K562 (cell line): ENCODE results near the gene CELF4. TPM values are rescaled to one million over a fixed set of nuclear protein-coding genes. Genes with fewer than 3 reads are reported as not detected.
A peak's percentile ranks its signal among the peaks of the same experiment; 100 is the strongest.

ENCODE experiments used
- ATAC-seq: fragments of 200-7000 bp; cut with Tn5 transposase; 3 replicates; pipeline ENCODE4 v1.9.1; 2020; ENCODE audit warnings: moderate library complexity
- BruUV-seq: library from RNA; stranded (reverse); fragments of 400-500 nt; replicated peaks from 2 replicates; lab custom pipeline; 2021; lab: Mats Ljungman, UMichigan
- CTCF ChIA-PET: fragments of 300-600 bp; formaldehyde crosslinking; extraction: SDS; loops from one replicate; lab custom pipeline; 2021; ENCODE audit warnings: low intra/inter-chr PET ratio; lab: Yijun Ruan, JAX
- POLR2A ChIA-PET: fragments of 300-600, 350-650 bp; sonication (Branson Sonifier 250); formaldehyde crosslinking; extraction: SDS; loops from one replicate; lab custom pipeline; 2021; ENCODE audit warnings: antibody characterized with exemption, inconsistent platforms; lab: Yijun Ruan, JAX
- DNase-seq, 4 experiments: peaks; one replicate each; pipeline versions ENCODE4 v3.0.0 to v3.0.0-alpha.2; 2011 to 2018; ENCODE audit warnings: low spot score in 3 of 4, mixed read lengths in 3 of 4; ENCODE audit errors: extremely low read depth in 1 of 4
- FAIRE-seq: peaks from 2 replicates; lab custom pipeline; 2011; peaks lifted over from hg19 to GRCh38; lab: Jason Lieb, UNC
- H2AFZ ChIP-seq: 2 replicates; pipeline ENCODE4 v1.6.0; 2011; ENCODE audit warnings: low read depth, low read length, control low read depth, inconsistent platforms
- H3K27ac ChIP-seq: fragments of 200-600 bp; 3 replicates; pipeline ENCODE4 v1.8.0; 2011; ENCODE audit warnings: low read depth, mild to moderate bottlenecking, control low read depth, inconsistent platforms, low read length, moderate library complexity, mixed read lengths; ENCODE audit errors: extremely low read depth
- H3K27me3 ChIP-seq, 2 experiments: fragments of 300-600 bp in 1 of 2; 2 replicates in 1 of 2; 3 replicates in 1 of 2; pipeline versions ENCODE4 v1.6.0 to v1.8.0; 2011; ENCODE audit warnings: inconsistent platforms in 2 of 2, low read length in 2 of 2, mild to moderate bottlenecking in 1 of 2, mixed read lengths in 1 of 2, moderate library complexity in 1 of 2; ENCODE audit not compliant: control insufficient read depth in 2 of 2, insufficient read depth in 2 of 2
- H3K36me3 ChIP-seq: fragments of 300-600 bp; 3 replicates; pipeline ENCODE4 v1.8.0; 2011; ENCODE audit warnings: mild to moderate bottlenecking, low read length, inconsistent platforms; ENCODE audit not compliant: control insufficient read depth, insufficient read depth
- H3K4me1 ChIP-seq, 2 experiments: fragments of 200-600 bp in 1 of 2; replicated peaks in 1 of 2; 2 replicates in 1 of 2; 3 replicates in 1 of 2; pipeline versions ENCODE4 v1.5.1 to v1.8.0; 2011; ENCODE audit warnings: inconsistent platforms in 2 of 2, low read length in 2 of 2, mild to moderate bottlenecking in 1 of 2, mixed read lengths in 1 of 2, moderate library complexity in 1 of 2; ENCODE audit not compliant: control insufficient read depth in 2 of 2, insufficient read depth in 2 of 2
- H3K4me2 ChIP-seq: 2 replicates; pipeline ENCODE4 v1.6.1; 2011; ENCODE audit warnings: low read length, control low read depth, inconsistent platforms, mixed read lengths; ENCODE audit not compliant: insufficient read depth
- H3K4me3 ChIP-seq: fragments of 200-600 bp; sonication (generic), shearing (Covaris generic); 2 replicates; pipeline ENCODE4 v1.5.1; 2016; ENCODE audit warnings: control low read depth, inconsistent platforms
- H3K79me2 ChIP-seq: fragments of 200-600 bp; 3 replicates; pipeline ENCODE4 v1.8.0; 2011; ENCODE audit warnings: low read length, inconsistent platforms; ENCODE audit not compliant: control insufficient read depth, insufficient read depth
- H3K9ac ChIP-seq, 2 experiments: 2 replicates each; pipeline versions ENCODE4 v1.6.0 to v1.6.1; 2011; ENCODE audit warnings: low read depth in 2 of 2, low read length in 2 of 2, control low read depth in 1 of 2, inconsistent platforms in 1 of 2, mild to moderate bottlenecking in 1 of 2, mixed read lengths in 1 of 2; ENCODE audit not compliant: insufficient read depth in 1 of 2
- H3K9me1 ChIP-seq: one replicate; pipeline ENCODE4 v1.6.0; 2011; ENCODE audit warnings: inconsistent platforms, mild to moderate bottlenecking, low read length, moderate library complexity; ENCODE audit not compliant: control insufficient read depth, insufficient read depth
- H3K9me3 ChIP-seq: replicated peaks from 2 replicates; pipeline ENCODE4 v1.5.1; 2011; ENCODE audit warnings: low read depth, low read length, inconsistent platforms; ENCODE audit not compliant: control insufficient read depth, insufficient read depth
- H4K20me1 ChIP-seq: replicated peaks from 2 replicates; pipeline ENCODE4 v1.6.1; 2011; ENCODE audit warnings: low read length, inconsistent platforms, mixed read lengths; ENCODE audit not compliant: control insufficient read depth, insufficient read depth
- BRF1 ChIP-seq: IDR thresholded peaks from 3 replicates; pipeline ENCODE4 v1.6.1; 2011; ENCODE audit warnings: borderline replicate concordance, mild to moderate bottlenecking; ENCODE audit not compliant: insufficient read length; ENCODE audit errors: extremely low read depth
- CREB1 ChIP-seq, 2 experiments: sonication (generic) in 1 of 2; formaldehyde crosslinking in 1 of 2; IDR thresholded peaks; 2 replicates each; pipeline versions ENCODE4 v1.6.1 to v1.8.0; 2012 to 2022; ENCODE audit warnings: inconsistent platforms in 1 of 2, mild to moderate bottlenecking in 1 of 2, missing genetic modification reagents in 1 of 2, moderate library complexity in 1 of 2
- DDX20 ChIP-seq: fragments of 450-650 bp; IDR thresholded peaks from 2 replicates; pipeline ENCODE4 v1.6.1; 2016; ENCODE audit warnings: missing genetic modification characterization, low read depth, mild to moderate bottlenecking, missing compliant biosample characterization, moderate library complexity
- ELF4 ChIP-seq: fragments of 450-650 bp; formaldehyde crosslinking; IDR thresholded peaks from 2 replicates; pipeline ENCODE4 v1.4.0; 2022; ENCODE audit warnings: missing genetic modification characterization
- GMEB1 ChIP-seq: fragments of 250-450 bp; sonication (Bioruptor Pico); IDR thresholded peaks from 2 replicates; pipeline ENCODE4 v1.4.0; 2020; ENCODE audit warnings: mild to moderate bottlenecking
- MAFK ChIP-seq: IDR thresholded peaks from 2 replicates; pipeline ENCODE4 v1.6.1; 2011; ENCODE audit warnings: low read length, improper control_type of control experiment
- RUNX1 ChIP-seq: sonication (generic); IDR thresholded peaks from 2 replicates; pipeline ENCODE4 v1.6.1; 2016; ENCODE audit warnings: antibody characterized with exemption, low read depth
- ZFP36 ChIP-seq: fragments of 150-350 bp; IDR thresholded peaks from 2 replicates; pipeline ENCODE4 v1.6.1; 2018; ENCODE audit warnings: low read length, low read depth; ENCODE audit not compliant: partially characterized antibody
- ZFX ChIP-seq: sonication (generic); formaldehyde crosslinking; IDR thresholded peaks from 2 replicates; pipeline ENCODE4 v1.8.0; 2022; ENCODE audit warnings: mild to moderate bottlenecking, missing genetic modification reagents, moderate library complexity
- ZHX1 ChIP-seq: fragments of 150-350 bp; conservative IDR thresholded peaks from 2 replicates; pipeline ENCODE4 v1.6.1; 2014; ENCODE audit warnings: low read length
- ZNF24 ChIP-seq: fragments of 450-650 bp; IDR thresholded peaks from 2 replicates; pipeline ENCODE4 v1.6.1; 2016
- ZNF398 ChIP-seq: fragments of 250-450 bp; sonication (Bioruptor Pico); IDR thresholded peaks from 2 replicates; pipeline ENCODE4 v1.8.0; 2021; ENCODE audit warnings: moderate library complexity, mild to moderate bottlenecking, inconsistent platforms
- WGBS: fragments of 100-300 bp; shearing (Covaris generic); methylation state at CpG from one replicate; pipeline ENCODE4 v1.1.6; 2016; ENCODE audit warnings: low coverage, mixed read lengths; ENCODE audit not compliant: insufficient coverage; ENCODE audit errors: missing lambda C conversion rate; 5-methylcytosine and 5-hydroxymethylcytosine counted together
- in situ Hi-C: fragments of 300-500 bp; cut with MboI; formaldehyde crosslinking; loops from 4 replicates; pipeline ENCODE4 v1.15.0; 2018; ENCODE audit warnings: inconsistent platforms, mixed read lengths
- intact Hi-C: fragments of 100-400 bp; cut with micrococcal nuclease; formaldehyde crosslinking; loops from 2 replicates; pipeline ENCODE4 v1.14.2; 2022
- polyA plus RNA-seq, 8 experiments: library from polyadenylated mRNA; depleted of rRNA in 4 of 8; stranded (reverse) in 5 of 8; unstranded in 3 of 8; fragments of >200 nt; fragmentation: Nextera tagmentation in 2 of 8; fragmentation: Illumina TruSeq in 1 of 8; extraction: Ambion mirVana in 2 of 8; extraction: Trizol in 1 of 8; gene quantifications; 2 replicates each; pipeline versions ENCODE4 v1.2.1 to v1.2.3, GENCODE V29; 2011 to 2014; ENCODE audit warnings: inconsistent platforms in 1 of 8, missing spikeins in 1 of 8
- total RNA-seq, 7 experiments: library from RNA; depleted of rRNA in 6 of 7; stranded (reverse); fragments of >200 nt in 6 of 7; fragmentation: Illumina TruSeq in 2 of 7; extraction: Trizol in 2 of 7; gene quantifications; 2 replicates each; pipeline versions ENCODE4 v1.2.1 to v1.2.3, GENCODE V29; 2011 to 2021; ENCODE audit warnings: low replicate concordance in 1 of 7

The CELF4 gene
- total and polyA plus RNA-seq, 9 of the 15 experiments (the other 6 are each of a cell fraction or from before 2014, with no cell fraction given), result 0.04 to 0.24 (median 0.07) TPM; not detected in 3

- ATAC-seq (peak; percentile 91), FAIRE-seq (no peak), DNase-seq (peak; percentile 76 to 100 (median 98))
- intact Hi-C loops (loop anchor here (10.0 kb wide), 1 partner anchor 309 kb away; no protein-coding TSS in a partner anchor), in situ Hi-C loops (no loop called here)
- Histone ChIP-seq H2AFZ (peak overlapping the region; percentile 86), H3K27me3 (peaks cover 3 to 20% of the 10 kb centered on the region in 2 experiments; a peak in 4 of 5 replicates), H3K9me1 (no peaks in the 10 kb centered on the region), H3K9ac (peak overlapping the region in 1 of 2 experiments; percentile 85; a peak in 2 of 4 replicates), H3K4me2 (peak overlapping the region; percentile 55; the same call in 1 of the 2 replicates), H3K27ac (no peak overlapping the region), H4K20me1 (peaks cover 2% of the 10 kb centered on the region; the same call in 1 of the 2 replicates), H3K36me3 (no peaks in the 10 kb centered on the region), H3K79me2 (no peaks in the 10 kb centered on the region), H3K9me3 (no peaks in the 10 kb centered on the region), H3K4me1 (peaks cover 0 to 13% of the 10 kb centered on the region in 2 experiments; a peak in 2 of 5 replicates), H3K4me3 (peak overlapping the region; percentile 36)
- no TSS peak for BruUV-seq
- ChIA-PET POLR2A (no interaction called here), CTCF (no interaction called here)
- 42% methylated on average over 27 of the region's 83 CpGs for WGBS
- TF ChIP-seq MAFK (no peak), RUNX1 (no peak), DDX20 (tag) (no peak), ZNF24 (no peak), BRF1 (no peak), ZNF398 (CRISPR knock-in tag) (no peak), ZFP36 (no peak), GMEB1 (no peak), CREB1 (IDR thresholded peaks at IDR 0.05) (peak; percentile 39; the same call in 1 of the 2 replicates), CREB1 (CRISPR knock-in tag; IDR thresholded peaks at IDR 0.05) (no peak; the same call in 1 of the 2 replicates), ZHX1 (no peak), ELF4 (CRISPR knock-in tag) (no peak), ZFX (CRISPR knock-in tag) (peak; percentile 37; the same call in 1 of the 2 replicates)
These were observed 312.0 kb downstream of the CELF4 start for GRCh38 chr18:37253394-37254235.
